WTC11 (cell line): ENCODE data around the gene DTWD2. TPM values are rescaled to one million over a fixed set of nuclear protein-coding genes. Genes with fewer than 3 reads are reported as not detected.
A peak's percentile ranks its signal among the peaks of the same experiment; 100 is the strongest.

Source experiments
- ATAC-seq: fragments of 200-7000 bp; cut with Tn5 transposase; 2 replicates; pipeline ENCODE4 v1.10.0; 2021; ENCODE audit warnings: mild to moderate bottlenecking, moderate library complexity
- CTCF ChIA-PET: fragments of 300-600 bp; sonication (Branson Sonifier 250); formaldehyde crosslinking; loops from one replicate; lab custom pipeline; 2021; ENCODE audit warnings: antibody characterized with exemption; lab: Charles Lee
- POLR2A ChIA-PET: fragments of 350-600 bp; sonication (Branson Sonifier 250); formaldehyde crosslinking; loops from one replicate; lab custom pipeline; 2021; ENCODE audit warnings: antibody characterized with exemption; lab: Charles Lee
- DNase-seq: peaks from one replicate; pipeline ENCODE4 v3.0.0; 2021; ENCODE audit warnings: low spot score
- H3K27ac Mint-ChIP-seq: 2 replicates; pipeline ENCODE4 v1.8.0; 2021; ENCODE audit warnings: mixed read lengths
- H3K27me3 Mint-ChIP-seq: 2 replicates; pipeline ENCODE4 v1.8.0; 2021; ENCODE audit warnings: low read depth, mild to moderate bottlenecking, moderate library complexity, mixed read lengths
- H3K36me3 Mint-ChIP-seq: 2 replicates; pipeline ENCODE4 v1.8.0; 2021; ENCODE audit warnings: mixed read lengths
- H3K4me1 Mint-ChIP-seq: 2 replicates; pipeline ENCODE4 v1.8.0; 2022; ENCODE audit warnings: mixed read lengths
- H3K4me3 Mint-ChIP-seq: 2 replicates; pipeline ENCODE4 v1.8.0; 2021; ENCODE audit warnings: mild to moderate bottlenecking, moderate library complexity, mixed read lengths
- H3K9me3 Mint-ChIP-seq: 2 replicates; pipeline ENCODE4 v1.8.0; 2021; ENCODE audit warnings: mixed read lengths
- AR ChIP-seq: fragments of 250-450 bp; sonication (Bioruptor Pico); IDR thresholded peaks from 2 replicates; pipeline ENCODE4 v1.9.0; 2021; ENCODE audit warnings: mild to moderate bottlenecking
- ATF3 ChIP-seq: sonication (generic); formaldehyde crosslinking; conservative IDR thresholded peaks from 2 replicates; pipeline ENCODE4 v1.8.1; 2022; ENCODE audit warnings: mild to moderate bottlenecking, missing genetic modification reagents
- CDX4 ChIP-seq: fragments of 250-450 bp; sonication (Bioruptor Pico); IDR thresholded peaks from 2 replicates; pipeline ENCODE4 v1.9.0; 2021; ENCODE audit warnings: moderate library complexity, mild to moderate bottlenecking, inconsistent platforms, borderline replicate concordance
- CREM ChIP-seq: sonication (generic); formaldehyde crosslinking; IDR thresholded peaks from 2 replicates; pipeline ENCODE4 v1.8.1; 2022; ENCODE audit warnings: mild to moderate bottlenecking, missing genetic modification reagents, moderate library complexity
- E2F4 ChIP-seq: sonication (generic); formaldehyde crosslinking; IDR thresholded peaks from 2 replicates; pipeline ENCODE4 v1.8.1; 2022; ENCODE audit warnings: low read depth, mild to moderate bottlenecking, moderate library complexity, missing genetic modification reagents, borderline replicate concordance
- ELF4 ChIP-seq: sonication (generic); formaldehyde crosslinking; IDR thresholded peaks from 2 replicates; pipeline ENCODE4 v1.8.1; 2022; ENCODE audit warnings: low read depth, mild to moderate bottlenecking, moderate library complexity, missing genetic modification reagents
- GRHL2 ChIP-seq: fragments of 250-450 bp; sonication (Bioruptor Pico); IDR thresholded peaks from 2 replicates; pipeline ENCODE4 v1.8.0; 2022; ENCODE audit warnings: mild to moderate bottlenecking, moderate library complexity; ENCODE audit not compliant: insufficient replicate concordance, severe bottlenecking
- GTF2I ChIP-seq: fragments of 250-450 bp; sonication (Bioruptor Pico); conservative IDR thresholded peaks from 2 replicates; pipeline ENCODE4 v1.4.0; 2021; ENCODE audit warnings: mild to moderate bottlenecking
- IRF2 ChIP-seq: sonication (generic); formaldehyde crosslinking; IDR thresholded peaks from 2 replicates; pipeline ENCODE4 v1.8.0; 2022; ENCODE audit warnings: low read depth, missing genetic modification reagents, borderline replicate concordance
- NFE2L1 ChIP-seq: sonication (generic); formaldehyde crosslinking; IDR thresholded peaks from 2 replicates; pipeline ENCODE4 v1.8.1; 2023; ENCODE audit warnings: missing genetic modification reagents
- PRDM15 ChIP-seq: sonication (generic); formaldehyde crosslinking; IDR thresholded peaks from 2 replicates; pipeline ENCODE4 v1.8.0; 2022; ENCODE audit warnings: missing genetic modification reagents
- SMAD3 ChIP-seq: sonication (generic); formaldehyde crosslinking; IDR thresholded peaks from 2 replicates; pipeline ENCODE4 v1.8.0; 2022; ENCODE audit warnings: missing genetic modification reagents, mild to moderate bottlenecking, borderline replicate concordance
- SMAD4 ChIP-seq: sonication (generic); formaldehyde crosslinking; IDR thresholded peaks from 2 replicates; pipeline ENCODE4 v1.8.0; 2022; ENCODE audit warnings: mild to moderate bottlenecking, missing genetic modification reagents
- SOX15 ChIP-seq: fragments of 250-450 bp; sonication (Bioruptor Pico); IDR thresholded peaks from 2 replicates; pipeline ENCODE4 v1.9.0; 2021; ENCODE audit warnings: mild to moderate bottlenecking
- TP53 ChIP-seq: sonication (generic); formaldehyde crosslinking; IDR thresholded peaks from 2 replicates; pipeline ENCODE4 v1.8.1; 2023; ENCODE audit warnings: mild to moderate bottlenecking, missing genetic modification reagents
- ZNF219 ChIP-seq: sonication (generic); formaldehyde crosslinking; IDR thresholded peaks from 2 replicates; pipeline ENCODE4 v1.8.0; 2023; ENCODE audit warnings: missing genetic modification reagents, mild to moderate bottlenecking, borderline replicate concordance
- ZNF425 ChIP-seq: fragments of 250-450 bp; sonication (Bioruptor Pico); conservative IDR thresholded peaks from 2 replicates; pipeline ENCODE4 v1.9.0; 2021; ENCODE audit warnings: mild to moderate bottlenecking
- ZNF512 ChIP-seq: sonication (generic); formaldehyde crosslinking; IDR thresholded peaks from 2 replicates; pipeline ENCODE4 v1.8.1; 2022; ENCODE audit warnings: missing genetic modification reagents, borderline replicate concordance
- total RNA-seq: library from RNA; stranded (reverse); gene quantifications from 3 replicates; pipeline ENCODE4 v1.2.3, GENCODE V29; 2021

DTWD2 gene
- total RNA-seq, 1 experiment from 2014 or later, result 13.1 TPM

GRCh38 chr5:118946138-118946800, 42.1 kb downstream of the DTWD2 start:
- TF ChIP-seq GRHL2 (no peak), CDX4 (no peak), GTF2I (no peak), ZNF425 (CRISPR knock-in tag) (no peak), ATF3 (CRISPR knock-in tag) (no peak), ELF4 (CRISPR knock-in tag) (no peak)
- no peak for DNase-seq
- Mint-ChIP-seq H3K27ac (0 out of 2 replicates have a peak overlapping the region, but pooled peaks have one; percentile 16), H3K36me3 (peaks cover 11% of the 10 kb centered on the region; the same call in 1 of the 2 replicates), H3K4me1 (peaks cover 38% of the 10 kb centered on the region), H3K9me3 (no peaks in the 10 kb centered on the region), H3K27me3 (no peaks in the 10 kb centered on the region), H3K4me3 (no peak overlapping the region)
- ATAC-seq, result no peak
- CTCF ChIA-PET, result interaction anchor here (1.1 to 1.6 kb wide), 2 partner anchors 10 to 42 kb away, joined by 3 to 4 read pairs; no protein-coding TSS in a partner anchor
- POLR2A ChIA-PET, result no interaction called here

GRCh38 chr5:118937393-118938061, 50.8 kb downstream of the DTWD2 start:
- Mint-ChIP-seq H3K27me3 (no peaks in the 10 kb centered on the region; the same call in 1 of the 2 replicates), H3K36me3 (peaks cover 22% of the 10 kb centered on the region), H3K27ac (peak overlapping the region; percentile 44), H3K4me3 (no peak overlapping the region)
- no peak for DNase-seq
- TF ChIP-seq E2F4 (CRISPR knock-in tag) (no peak), NFE2L1 (CRISPR knock-in tag) (no peak), CREM (CRISPR knock-in tag) (no peak), SMAD3 (CRISPR knock-in tag) (no peak), SMAD4 (CRISPR knock-in tag) (no peak), TP53 (CRISPR knock-in tag) (no peak), ZNF219 (no peak), ZNF512 (no peak), SOX15 (CRISPR knock-in tag) (no peak), PRDM15 (CRISPR knock-in tag) (no peak), IRF2 (CRISPR knock-in tag) (no peak), AR (no peak)
- TF ChIP-seq, all 79 proteins: peak for 0
- POLR2A ChIA-PET, result no interaction called here
- CTCF ChIA-PET, result no interaction called here
- H3K4me1 Mint-ChIP-seq, result peaks cover 14% of the 10 kb centered on the region
- no peak for ATAC-seq
- H3K9me3 Mint-ChIP-seq, result peaks cover 10% of the 10 kb centered on the region
